Measurements from ENCODE around the gene AATK.
"Not testable (repeated sequence)": the region's sequence is repeated elsewhere in the genome, so short reads cannot be mapped to it uniquely, and the experiment has no call there.

Gene AATK

DNA sequence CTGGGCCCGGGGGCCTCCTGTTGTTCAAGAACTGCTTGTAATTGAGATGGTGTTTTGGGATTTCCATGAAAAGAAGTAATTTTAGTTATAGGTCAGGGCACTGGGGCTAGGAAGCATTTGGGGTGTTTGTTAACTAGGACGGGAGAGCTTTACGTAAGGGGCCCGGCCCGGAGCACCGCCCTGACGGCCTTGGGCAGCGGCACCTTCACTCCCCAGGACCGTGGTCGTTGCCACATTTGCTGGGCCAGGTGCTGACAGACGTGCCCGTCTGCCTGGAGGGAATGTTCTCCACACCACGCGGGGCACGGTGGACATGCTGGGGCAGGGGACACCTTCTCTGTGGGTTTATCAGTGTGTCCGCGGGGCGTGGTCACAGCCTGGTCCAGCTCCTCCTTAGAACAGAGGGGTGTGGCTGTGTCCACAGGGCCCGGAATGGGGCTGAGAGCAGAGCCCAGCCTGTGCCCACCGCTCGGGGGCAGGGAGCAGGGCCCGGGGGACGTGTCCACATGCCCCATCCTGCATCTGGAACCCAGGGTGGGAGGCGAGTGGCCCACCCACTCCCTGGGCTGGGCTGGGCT, 73.4 kb downstream of the AATK start:
- FAIRE-seq (no peak), DNase-seq (ENCODE audit: low spot score) (no peak)

DNA sequence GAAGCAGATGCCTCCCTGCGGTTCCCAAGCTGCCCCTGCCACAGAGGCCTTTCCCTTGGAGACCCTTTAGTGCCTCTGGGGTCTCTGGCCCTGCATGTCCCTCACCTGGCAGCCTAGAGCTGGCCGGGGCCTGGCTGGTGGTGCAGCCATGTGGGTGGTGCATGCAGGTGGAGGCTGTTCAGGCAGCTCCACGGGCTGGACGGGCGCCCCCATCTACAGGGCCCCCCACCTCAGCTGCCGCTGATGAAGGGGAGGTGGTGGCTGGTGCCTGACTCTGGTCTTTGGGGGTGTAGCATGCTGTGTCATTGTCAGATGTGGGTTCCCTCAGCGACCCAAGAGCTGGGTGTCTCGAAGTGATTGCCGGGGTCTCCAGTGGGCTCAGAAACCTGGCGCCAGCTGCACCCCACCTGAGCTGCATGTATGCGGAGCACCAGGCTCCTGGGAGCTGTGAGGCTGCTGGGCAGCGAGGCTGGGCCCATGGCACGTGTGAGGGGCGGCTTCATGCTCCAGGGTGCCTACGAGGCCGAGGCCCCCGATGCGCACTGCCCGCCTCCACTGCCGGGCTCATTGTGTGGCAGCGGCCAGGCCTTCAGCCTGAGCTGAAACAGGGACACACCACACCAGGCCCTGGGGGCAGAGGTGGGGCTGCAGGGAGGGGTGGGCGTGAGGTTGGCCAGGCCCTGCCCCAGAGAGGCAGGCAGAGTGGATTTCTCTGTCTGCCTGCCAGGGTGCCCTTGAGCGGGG, 74.1 kb downstream of the AATK start:
- FAIRE-seq (no peak), DNase-seq (ENCODE audit: low spot score) (no peak)

DNA sequence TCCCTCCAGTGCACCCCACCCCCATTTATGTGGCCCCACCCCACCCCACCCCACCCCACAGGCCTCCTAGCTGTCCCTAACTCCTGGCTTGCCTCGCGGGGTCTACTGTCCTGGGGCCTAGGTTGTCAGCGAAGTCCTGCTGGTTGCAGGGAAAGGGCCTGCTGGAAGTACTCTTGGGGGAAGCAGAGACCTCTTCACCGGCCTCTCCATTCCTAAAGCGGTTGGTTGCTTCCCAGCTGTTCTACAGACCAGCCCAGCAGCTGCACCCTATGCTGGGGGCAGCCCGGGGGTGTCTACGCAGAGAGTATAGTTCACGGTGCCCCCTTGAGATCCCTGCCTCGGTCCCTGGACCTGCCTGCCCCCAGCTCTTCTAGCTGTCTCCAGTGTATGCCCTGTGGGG, 74.9 kb downstream of the AATK start:
- FAIRE-seq (no peak), DNase-seq (ENCODE audit: low spot score) (no peak)

DNA sequence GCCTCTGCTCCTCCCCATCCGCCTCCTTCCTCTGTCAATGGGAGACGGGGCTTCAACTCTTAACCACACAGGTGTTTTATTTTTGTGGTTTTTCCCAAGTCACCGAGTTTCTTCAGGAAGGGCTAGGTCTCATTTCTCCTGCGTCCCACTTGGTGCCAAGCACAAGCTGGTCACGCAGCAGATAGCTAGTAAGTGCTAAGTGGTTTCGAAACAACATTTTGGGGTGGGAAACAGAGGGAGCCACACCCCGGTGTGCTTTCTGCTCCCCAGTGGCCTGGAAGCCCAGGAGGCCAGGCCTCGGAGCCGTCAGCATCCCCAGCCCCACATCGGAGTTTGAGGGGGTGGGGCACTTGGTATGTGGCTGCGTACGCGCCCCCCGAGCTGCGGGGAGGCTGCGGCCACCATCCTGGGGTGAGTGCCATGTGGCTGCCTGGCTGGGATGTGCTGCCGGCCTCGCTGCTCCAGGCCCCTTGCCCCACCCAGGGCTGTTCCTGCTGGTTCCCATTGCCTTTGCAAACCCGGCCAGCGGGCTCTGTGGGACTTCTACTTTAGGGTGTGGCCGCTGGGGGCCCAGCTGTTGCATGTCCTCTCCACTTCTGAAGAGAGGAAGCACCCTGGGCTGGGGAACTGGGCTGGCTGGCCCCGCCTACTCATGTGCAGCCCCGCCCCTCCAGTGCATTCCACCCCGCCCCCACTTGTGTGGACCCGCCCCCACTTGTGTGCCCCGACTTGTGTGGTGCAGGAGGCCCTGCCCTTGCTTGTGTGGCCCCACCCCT, 75.5 kb downstream of the AATK start:
- no peak for FAIRE-seq
- no peak for DNase-seq (ENCODE audit: low spot score)

DNA sequence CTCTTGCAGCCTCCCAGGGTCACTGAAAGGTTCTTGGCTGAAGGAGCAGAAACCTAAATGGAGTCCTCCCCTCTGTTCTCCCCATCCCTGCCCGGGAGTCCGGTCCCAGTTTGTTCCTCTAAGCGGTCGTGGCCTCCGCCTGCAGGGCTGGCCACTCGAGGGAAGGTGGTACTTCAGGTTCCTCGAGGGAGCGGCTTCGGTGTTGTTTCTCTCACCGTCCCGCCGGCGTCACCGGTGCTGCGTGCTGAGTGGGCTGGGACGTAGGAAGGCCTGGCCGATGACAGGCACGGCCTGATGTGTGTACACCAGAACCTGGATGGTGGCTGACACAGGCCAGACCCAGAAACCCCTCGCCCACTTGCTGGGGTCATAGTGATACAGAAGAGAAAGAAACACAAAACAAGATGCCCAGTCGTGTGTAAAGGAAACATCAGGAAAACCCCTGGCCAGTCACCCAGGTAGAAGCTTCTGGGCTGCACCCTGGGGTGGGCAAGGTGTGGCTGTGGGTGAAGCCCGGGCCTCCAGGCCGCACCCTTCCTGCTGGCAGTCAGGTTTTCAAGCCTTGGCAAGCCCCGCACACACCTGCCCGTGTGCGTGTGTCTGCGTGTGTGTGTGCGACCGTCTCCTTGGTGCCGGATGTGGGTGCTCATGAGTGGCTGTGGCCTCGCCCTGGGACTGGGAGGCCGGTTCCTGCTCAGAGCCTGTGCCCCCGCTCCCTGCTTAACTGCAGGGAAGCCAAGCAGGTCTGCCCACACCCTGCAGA, 79.1 kb downstream of the AATK start:
- DNase-seq (ENCODE audit: low spot score) = no peak
- FAIRE-seq = no peak

DNA sequence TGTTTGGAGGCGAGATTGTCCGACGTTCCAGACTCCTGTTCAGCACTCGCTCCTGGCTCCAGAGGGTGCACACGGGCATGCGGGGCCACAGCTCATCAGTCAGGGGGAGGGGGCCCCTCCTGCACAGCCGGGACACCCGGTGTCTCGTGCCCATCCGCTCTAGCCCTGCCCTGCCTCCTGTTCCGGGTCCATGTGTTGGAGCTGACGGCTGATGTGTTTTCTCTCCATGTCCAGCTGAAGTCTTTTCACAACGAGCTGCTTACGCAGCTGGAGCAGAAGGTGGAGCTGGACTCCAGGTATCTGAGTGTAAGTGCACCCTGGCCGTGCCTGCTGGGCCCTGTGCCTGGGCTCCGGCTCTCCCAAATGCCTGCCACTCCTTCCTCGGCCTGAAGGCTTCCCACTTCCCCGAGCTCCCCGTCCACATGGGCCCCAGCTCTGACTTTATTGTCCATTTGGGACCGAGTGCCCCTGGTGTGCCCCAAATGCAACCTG, 80.6 kb downstream of the AATK start:
- FAIRE-seq (no peak), DNase-seq (ENCODE audit: low spot score) (no peak)

DNA sequence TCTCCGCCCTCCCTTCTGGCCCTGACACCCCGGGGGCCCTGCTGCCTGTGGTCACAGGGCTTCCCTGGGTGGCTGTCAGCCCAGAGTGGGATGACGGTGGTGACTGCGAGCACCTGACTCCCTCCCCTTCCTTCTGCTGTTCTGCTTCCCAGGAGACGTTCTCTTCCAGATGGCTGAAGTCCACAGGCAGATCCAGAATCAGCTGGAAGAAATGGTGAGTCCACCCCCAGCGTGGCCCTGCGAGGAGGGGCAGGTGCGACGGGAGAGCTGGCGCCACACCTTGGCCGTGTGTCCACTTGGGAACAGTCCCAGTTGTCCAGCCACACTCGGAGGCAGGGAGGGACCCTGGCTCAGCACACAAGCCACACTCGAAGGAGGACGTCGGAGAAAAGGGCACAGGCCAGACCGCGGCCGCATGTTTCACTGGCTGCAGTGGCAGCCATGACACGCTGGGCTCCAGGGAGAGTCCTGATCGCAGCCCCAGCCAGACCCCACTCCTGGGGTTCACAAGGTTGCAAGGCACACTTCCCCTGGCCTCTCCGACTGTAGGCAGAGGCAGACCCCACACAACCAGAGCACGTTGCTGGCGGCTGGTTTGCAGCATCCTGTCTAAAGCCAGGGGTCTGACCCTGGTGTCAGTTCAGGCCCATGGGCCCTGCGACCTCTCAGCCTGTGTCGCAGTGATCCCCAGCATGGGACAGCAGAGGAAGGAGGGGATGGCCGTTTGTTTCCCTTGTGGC, 81.2 kb downstream of the AATK start:
- no peak for FAIRE-seq
- no peak for DNase-seq (ENCODE audit: low spot score)

DNA sequence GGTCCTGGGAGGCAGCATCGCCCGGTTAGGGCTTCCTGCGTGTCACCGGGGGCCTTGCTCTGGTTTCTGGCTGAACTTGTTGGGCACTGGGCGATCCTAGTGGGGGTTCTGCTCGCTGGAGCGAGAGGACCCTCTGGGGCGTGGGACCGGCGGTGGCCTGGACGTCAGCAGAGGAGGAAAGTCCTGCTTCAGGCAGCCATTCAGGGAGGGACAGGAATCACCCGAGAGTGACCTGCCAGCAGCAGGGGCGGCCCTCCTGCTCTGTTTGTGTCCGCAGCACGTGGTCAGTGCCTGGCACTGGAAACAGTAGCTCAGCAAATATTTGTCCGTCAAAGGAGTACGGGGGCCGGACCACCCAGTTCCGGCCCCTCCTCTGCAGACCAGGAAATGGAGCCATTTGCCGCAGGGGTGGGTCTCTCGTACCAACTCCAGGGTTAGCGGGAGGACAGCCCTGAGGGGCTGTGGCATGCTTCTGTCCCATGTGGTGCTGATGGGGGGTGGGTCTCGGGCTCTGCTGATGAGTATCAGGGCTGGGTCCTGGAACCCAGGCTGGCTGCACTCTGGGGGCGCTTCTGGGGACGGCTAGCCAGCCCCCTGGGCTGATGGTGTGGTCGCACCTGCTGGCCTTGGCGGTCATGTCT, 82.8 kb downstream of the AATK start:
- FAIRE-seq (no peak), DNase-seq (ENCODE audit: low spot score) (no peak)

DNA sequence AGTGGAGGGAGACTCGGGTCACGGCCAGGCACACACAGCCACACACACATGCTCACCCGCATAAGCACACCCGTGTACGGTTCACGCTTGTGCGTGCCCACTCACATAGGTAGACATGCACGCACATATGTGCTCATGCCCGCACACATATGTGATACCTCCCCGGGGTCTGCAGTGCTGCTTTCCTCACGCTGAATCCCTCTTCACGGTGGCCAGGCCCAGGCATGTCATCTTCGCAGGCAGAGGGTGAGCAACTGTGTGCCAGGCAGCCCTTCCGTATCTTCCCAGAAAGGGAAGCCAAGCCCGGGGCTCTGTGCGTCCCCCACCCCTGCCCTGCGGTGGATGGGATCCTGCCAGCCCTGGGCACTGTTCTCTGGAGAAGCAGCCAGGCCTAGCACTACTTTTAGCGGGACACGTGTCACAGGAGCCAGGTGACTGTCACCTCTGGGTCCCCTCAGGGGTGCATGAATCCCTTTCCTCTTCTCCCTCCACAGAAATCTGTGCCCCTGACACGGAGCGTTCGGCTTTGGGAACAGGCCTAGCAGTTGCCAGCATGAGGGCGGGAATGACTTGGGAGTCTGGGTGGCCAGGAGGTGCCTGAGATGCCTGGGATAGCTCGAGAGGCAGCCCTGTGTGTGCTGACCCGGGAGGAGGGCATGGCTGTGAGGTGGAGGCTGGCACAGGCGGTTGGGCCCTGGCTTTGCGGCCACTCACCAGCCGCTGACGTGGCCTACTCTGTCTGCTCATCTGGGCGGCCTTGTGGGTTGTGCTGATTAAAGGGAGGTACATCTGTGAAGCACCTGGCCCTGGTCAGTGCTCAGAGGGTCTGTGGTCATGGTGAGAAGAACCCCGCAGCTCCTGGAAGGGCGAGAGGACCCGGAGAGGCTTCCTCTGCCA, 83.6 kb downstream of the AATK start:
- no peak for FAIRE-seq

DNA sequence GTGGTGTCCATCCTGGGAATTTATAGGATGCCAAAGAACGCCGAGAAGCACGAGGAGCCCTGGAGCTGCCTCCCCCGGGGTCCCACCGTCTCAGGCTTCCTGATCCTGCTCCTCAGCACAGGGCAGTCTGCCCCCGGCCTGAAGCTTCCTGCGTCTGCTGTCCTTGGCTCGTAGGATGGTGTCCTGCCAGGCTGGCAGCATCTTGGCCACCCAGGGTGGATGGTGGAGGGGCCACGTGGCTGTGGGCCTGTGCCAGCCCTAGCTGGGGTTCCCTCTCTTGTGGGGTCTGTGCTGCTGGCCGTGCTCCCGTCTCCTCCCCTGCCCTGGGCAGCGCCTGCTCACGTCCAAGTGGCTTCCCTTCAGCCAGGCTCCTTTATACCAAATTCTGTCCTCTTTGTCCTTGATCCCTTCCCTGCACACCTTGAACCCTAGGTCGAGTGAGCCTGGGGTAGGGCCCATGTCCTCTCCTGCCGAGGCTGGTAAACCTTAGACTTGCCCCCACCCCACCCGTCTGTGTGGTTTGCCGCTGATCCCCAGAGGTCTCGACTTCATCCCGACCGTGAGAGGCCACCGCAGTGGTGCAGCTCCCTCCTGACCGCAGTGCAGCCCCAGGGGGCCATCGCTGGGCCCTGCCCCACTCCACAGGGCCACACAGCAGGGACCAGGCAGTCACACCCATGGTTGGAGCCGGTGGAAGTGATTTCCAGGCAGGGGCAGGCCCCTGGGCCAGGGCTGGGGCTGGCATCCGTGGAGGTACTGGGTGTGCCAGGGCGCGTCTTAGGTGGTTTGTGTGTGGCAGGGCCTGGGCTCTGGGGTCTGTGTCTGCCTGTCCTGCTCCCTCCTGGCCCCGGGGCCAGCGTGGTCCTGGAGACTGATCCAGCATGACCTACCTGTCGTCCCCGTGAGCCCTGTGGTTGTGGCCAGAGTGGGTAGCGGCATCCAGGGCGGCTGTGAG, 84.5 kb downstream of the AATK start:
- no peak for DNase-seq (ENCODE audit: low spot score)
- FAIRE-seq = no peak

More for the DNA sequence above, 83.6 kb downstream of the AATK start:
- DNase-seq (ENCODE audit: low spot score) = no peak

DNA sequence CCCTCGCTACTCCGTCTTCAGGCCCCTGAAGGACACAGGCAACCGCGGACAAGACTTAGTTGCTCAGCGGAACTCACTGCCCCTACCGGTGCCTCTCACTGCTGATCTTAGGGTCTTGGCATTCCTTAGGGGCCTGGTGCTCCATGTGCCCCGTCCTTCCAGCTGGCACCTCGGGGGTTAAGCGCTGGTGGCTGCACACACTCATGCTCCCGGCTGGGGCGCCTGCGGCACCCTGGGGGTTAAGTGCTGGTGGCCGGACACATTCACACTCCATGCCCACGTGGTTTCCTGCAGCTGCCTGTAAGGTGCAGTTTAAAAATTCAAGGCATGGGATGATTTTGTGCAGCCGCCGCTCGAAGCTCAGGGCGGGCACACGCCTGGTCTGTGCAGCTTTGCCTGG, 86.0 kb downstream of the AATK start:
- DNase-seq (ENCODE audit: low spot score) (no peak), FAIRE-seq (no peak)

DNA sequence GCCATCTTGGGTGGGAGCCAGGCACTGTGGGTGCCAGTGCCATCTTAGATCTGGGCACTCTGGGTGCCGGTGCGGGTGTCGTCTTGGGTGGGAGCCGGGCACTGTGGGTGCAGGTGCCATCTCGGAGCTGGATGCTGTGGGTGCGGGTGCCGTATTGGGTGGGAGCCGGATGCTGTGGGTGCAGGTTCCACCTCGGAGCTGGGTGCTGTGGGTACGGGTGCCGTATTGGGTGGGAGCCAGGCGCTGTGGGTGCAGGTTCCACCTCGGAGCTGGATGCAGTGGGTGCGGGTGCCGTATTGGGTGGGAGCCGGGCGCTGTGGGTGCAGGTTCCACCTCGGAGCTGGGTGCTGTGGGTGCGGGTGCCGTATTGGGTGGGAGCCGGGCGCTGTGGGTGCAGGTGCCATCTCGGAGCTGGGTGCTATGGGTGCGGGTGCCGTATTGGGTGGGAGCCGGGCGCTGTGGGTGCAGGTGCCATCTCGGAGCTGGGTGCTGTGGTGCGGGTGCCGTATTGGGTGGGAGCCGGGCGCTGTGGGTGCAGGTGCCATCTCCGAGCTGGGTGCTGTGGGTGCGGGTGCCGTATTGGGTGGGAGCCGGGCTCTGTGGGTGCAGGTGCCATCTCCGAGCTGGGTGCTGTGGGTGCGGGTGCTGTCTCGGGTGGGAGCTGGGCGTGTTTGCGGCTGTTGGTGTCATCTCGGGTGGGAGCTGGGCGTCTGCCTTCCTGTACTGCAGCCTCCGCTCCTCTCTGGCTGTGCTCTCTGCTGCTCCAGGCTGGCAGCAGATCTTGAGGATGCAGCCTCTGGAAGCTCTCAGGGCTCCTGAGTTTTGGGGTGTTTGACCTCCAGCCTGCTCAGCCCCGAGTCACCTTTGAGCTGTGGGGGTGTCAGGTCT, 87.8 kb downstream of the AATK start:
- not testable (repeated sequence) for DNase-seq (ENCODE audit: low spot score); FAIRE-seq

DNA sequence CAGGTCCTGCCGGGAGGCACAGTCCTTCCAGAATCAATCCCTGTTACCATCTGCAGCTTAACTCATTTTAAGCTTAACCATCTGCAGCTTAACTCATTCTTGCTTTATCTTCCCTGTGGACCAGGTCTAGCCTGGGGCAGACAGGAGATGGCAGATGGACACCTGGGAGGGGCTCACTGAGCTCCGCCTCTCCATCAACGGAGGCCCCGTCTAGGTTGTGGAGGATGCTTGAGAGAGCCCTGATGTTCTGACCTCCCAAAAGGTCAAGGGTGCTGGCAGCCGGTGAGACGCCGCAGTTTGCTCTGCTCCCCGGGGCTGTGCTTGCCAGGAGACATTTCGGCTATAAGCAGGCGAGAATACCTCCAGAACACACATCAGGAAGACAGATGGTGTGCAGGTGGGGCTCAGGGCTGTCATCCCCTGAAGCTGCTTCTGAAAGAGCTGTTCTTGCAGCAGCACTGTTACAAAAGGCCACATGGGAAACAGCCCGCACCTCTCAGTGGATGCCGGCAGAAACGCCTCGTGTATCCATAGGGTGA, 89.8 kb downstream of the AATK start:
- FAIRE-seq (no peak), DNase-seq (ENCODE audit: low spot score) (no peak)

DNA sequence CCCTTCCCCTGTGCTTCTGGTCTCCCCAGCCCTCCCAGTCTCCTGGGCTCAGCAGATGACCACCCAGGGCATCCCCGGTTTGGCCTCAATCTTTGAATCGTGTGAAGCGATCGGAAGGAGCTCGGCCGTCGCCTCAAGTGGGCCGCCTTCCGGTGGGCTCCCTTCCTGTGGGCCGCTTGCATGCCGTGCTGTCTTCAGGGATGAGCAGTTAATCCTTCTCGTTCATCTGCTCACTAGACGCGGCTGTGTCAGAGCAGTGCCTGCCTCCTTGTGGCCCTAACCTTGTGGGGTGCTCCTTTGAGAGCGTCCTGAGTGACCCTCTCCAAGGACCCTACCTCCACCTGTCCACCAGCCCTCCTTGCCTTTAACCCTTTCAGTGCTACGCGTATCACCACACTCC, 90.7 kb downstream of the AATK start:
- DNase-seq (ENCODE audit: low spot score) (no peak), FAIRE-seq (no peak)

DNA sequence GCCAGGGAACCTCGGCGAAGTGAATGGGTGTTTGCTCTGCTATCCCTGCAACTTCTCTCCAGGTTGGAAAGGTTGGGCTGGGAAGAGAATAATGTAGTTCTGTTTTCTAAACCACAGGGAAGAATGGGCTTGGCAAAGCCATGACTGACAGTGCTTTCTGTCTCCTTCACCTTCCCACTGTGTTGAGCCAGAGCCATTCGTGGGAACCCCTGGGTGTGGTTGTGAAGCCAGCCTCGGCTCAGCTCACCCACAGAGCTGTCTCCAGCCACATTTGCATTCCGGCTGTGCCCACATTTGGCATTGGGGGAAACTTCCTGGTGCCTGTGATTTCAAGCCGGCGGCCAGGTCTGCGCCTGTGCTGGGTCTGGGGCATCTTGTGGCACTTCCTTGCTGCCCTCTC, 91.1 kb downstream of the AATK start:
- DNase-seq (ENCODE audit: low spot score) = no peak
- no peak for FAIRE-seq

DNA sequence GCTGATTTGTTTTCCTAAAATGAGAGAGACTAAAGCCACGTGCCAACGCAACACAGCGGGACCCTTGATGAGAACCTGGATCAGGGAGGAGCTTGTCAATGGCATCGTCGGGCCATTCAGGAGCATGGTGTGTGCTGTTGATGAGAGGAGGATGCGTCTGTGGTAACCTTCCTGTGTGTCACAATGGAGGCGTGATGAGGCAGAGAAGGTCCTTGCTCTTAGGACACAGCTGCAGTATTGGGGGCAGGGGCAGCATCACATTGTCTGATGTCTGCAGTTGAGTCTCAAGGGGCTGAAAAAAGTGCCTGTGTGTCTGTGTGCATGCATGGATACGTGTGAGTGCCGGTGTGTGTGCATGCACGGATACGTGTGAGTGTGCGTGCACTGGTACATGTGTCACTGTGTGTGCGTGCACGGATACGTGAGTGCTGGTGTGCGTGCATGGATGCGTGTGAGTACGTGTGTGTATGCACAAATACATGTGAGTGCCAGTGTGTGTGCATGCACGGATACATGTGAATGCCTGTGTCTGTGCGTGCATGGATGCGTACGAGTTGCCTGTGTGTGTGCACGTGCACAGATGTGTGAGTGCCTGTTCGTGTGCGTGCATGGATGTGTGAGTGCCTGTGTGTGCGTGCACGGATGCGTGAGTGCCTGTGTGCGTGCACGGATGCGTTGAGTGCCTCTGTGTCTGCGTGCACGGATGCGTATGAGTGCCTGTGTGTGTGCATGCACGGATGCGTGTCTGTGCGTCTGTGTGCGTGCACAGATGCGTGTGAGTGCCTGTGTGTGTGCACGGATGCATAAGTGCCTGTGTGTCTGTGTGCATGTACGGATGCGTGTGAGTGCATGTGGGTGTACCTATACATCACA, 91.8 kb downstream of the AATK start:
- no peak for DNase-seq (ENCODE audit: low spot score)
- FAIRE-seq = no peak

Measured in RCC 7860 (cell line).